IPS-15b (cell line): ENCODE measurements around the gene CNNM4.

Source experiments
- H3K27me3 ChIP-seq: one replicate; pipeline ENCODE4 v1.6.1; 2013; ENCODE audit warnings: low read length; ENCODE audit not compliant: control insufficient read depth, insufficient read depth
- H3K36me3 ChIP-seq: one replicate; pipeline ENCODE4 v1.6.1; 2013; ENCODE audit warnings: low read length; ENCODE audit not compliant: control insufficient read depth, insufficient read depth
- H3K4me1 ChIP-seq: one replicate; pipeline ENCODE4 v1.6.1; 2013; ENCODE audit warnings: mild to moderate bottlenecking, low read length; ENCODE audit not compliant: control insufficient read depth, insufficient read depth
- H3K4me3 ChIP-seq: one replicate; pipeline ENCODE4 v1.5.1; 2013; ENCODE audit warnings: low read depth, low read length
- H3K9ac ChIP-seq: one replicate; pipeline ENCODE4 v1.6.1; 2013; ENCODE audit warnings: low read depth, mild to moderate bottlenecking, low read length
- H3K9me3 ChIP-seq: one replicate; pipeline ENCODE4 v1.6.1; 2013; ENCODE audit warnings: mild to moderate bottlenecking, low read length; ENCODE audit not compliant: control insufficient read depth, insufficient read depth

Gene CNNM4

GRCh38 chr2:96821113-96821675 lies 60.5 kb downstream of the CNNM4 start:
- Histone ChIP-seq H3K27me3 (no peaks in the 10 kb centered on the region), H3K4me3 (no peak overlapping the region), H3K36me3 (peaks cover 18% of the 10 kb centered on the region), H3K4me1 (peaks cover 7% of the 10 kb centered on the region), H3K9me3 (no peaks in the 10 kb centered on the region), H3K9ac (no peak overlapping the region)

- H3K9me3 ChIP-seq = no peaks in the 10 kb centered on the region
- H3K4me1 ChIP-seq = peaks cover 7% of the 10 kb centered on the region
- no peaks in the 10 kb centered on the region for H3K27me3 ChIP-seq
- H3K36me3 ChIP-seq = peaks cover 30% of the 10 kb centered on the region
- no peak overlapping the region for H3K9ac ChIP-seq
- H3K4me3 ChIP-seq = no peak overlapping the region
Measured at GRCh38 chr2:96822786-96823185, 62.1 kb downstream of the CNNM4 start.

- no peak overlapping the region for H3K4me3 ChIP-seq
- no peak overlapping the region for H3K9ac ChIP-seq
- H3K4me1 ChIP-seq = peaks cover 7% of the 10 kb centered on the region
- H3K9me3 ChIP-seq = no peaks in the 10 kb centered on the region
- peaks cover 34% of the 10 kb centered on the region for H3K36me3 ChIP-seq
- no peaks in the 10 kb centered on the region for H3K27me3 ChIP-seq
Measured at GRCh38 chr2:96823198-96823597, 62.5 kb downstream of the CNNM4 start.

GRCh38 chr2:96824079-96824870 lies 63.6 kb downstream of the CNNM4 start:
- peaks cover 42% of the 10 kb centered on the region for H3K36me3 ChIP-seq
- H3K27me3 ChIP-seq = no peaks in the 10 kb centered on the region
- no peaks in the 10 kb centered on the region for H3K9me3 ChIP-seq
- H3K4me3 ChIP-seq = no peak overlapping the region
- no peak overlapping the region for H3K9ac ChIP-seq
- peaks cover 3% of the 10 kb centered on the region for H3K4me1 ChIP-seq

DNA sequence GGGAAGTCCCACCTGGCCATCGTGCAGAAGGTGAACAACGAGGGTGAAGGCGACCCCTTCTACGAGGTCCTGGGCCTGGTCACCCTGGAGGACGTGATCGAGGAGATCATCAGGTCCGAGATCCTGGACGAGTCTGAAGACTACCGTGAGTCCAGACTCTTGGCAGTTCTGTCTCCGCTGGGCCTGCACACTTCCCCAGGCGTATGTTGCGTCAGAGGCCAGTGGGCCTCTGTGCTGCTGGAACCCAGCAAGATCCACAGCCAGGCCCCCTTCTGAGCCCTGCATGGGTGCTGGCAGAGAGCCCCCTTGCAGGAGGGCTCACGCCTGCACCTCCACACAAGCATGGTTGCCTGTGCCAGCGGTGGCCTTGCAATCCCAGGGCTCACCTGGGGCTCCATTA lies 64.4 kb downstream of the CNNM4 start:
- Histone ChIP-seq H3K36me3 (peaks cover 42% of the 10 kb centered on the region), H3K9me3 (no peaks in the 10 kb centered on the region), H3K4me3 (no peak overlapping the region)

DNA sequence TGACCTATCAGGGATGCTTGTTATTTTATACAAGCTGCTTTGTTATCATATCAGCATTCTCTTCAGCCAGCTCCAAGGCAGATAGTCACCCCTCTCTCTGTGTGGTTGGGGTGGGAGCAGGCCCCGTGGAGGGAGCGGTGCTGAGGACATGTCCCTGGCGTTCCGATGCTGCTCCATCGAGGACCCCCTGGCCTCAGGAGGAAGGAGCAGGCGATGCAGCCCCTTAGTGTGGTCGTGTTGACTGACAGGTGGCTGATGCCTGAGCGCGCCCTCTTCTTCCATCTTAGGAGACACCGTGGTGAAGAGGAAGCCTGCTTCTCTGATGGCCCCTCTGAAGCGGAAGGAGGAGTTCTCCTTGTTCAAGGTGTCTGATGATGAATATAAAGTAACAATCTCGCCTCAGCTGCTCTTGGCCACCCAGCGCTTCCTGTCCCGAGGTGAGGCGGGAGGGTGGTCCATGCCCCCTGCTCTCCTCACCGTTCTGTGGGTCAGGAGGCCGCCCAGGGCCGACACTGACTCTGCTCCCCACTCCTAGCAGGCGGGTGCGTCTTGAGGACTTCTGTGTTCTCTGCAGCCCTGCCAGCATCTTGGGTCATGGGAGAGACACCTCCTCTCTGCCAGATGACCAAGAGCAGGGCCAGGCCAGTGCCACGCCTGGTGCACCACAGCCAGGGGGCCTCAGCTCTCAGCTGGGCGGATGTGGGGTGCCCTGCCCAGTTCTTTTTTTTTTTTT lies 66.0 kb downstream of the CNNM4 start:
- no peak overlapping the region for H3K4me3 ChIP-seq
- peaks cover 42% of the 10 kb centered on the region for H3K36me3 ChIP-seq
- H3K4me1 ChIP-seq = no peaks in the 10 kb centered on the region
- no peaks in the 10 kb centered on the region for H3K9me3 ChIP-seq
- no peaks in the 10 kb centered on the region for H3K27me3 ChIP-seq
- H3K9ac ChIP-seq = no peak overlapping the region

More for the DNA sequence above, 64.4 kb downstream of the CNNM4 start:
- no peak overlapping the region for H3K9ac ChIP-seq
- peaks cover 3% of the 10 kb centered on the region for H3K4me1 ChIP-seq
- H3K27me3 ChIP-seq = no peaks in the 10 kb centered on the region

GRCh38 chr2:96828436-96828835 lies 67.7 kb downstream of the CNNM4 start:
- H3K9ac ChIP-seq = no peak overlapping the region
- H3K9me3 ChIP-seq = no peaks in the 10 kb centered on the region
- H3K27me3 ChIP-seq = no peaks in the 10 kb centered on the region
- peaks cover 42% of the 10 kb centered on the region for H3K36me3 ChIP-seq
- peaks cover 7% of the 10 kb centered on the region for H3K4me1 ChIP-seq
- no peak overlapping the region for H3K4me3 ChIP-seq

DNA sequence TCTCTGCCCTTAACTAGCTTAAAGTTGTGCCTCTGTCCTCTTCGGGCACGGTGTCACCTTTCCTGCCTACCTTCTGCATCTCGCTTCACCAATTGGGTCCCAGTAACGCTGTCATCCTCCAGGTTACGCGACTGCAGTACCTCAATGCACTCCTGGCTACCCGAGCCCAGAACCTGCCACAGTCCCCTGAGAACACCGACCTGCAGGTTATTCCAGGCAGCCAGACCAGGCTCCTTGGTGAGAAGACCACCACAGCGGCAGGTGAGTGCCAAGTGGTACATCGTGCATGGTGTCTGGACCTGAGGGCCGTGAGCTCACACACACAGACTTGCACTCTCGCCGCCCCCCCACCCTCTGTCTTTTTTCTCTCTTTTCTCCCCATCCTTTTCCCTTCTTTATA lies 68.2 kb downstream of the CNNM4 start:
- H3K36me3 ChIP-seq = peaks cover 42% of the 10 kb centered on the region
- H3K4me1 ChIP-seq = peaks cover 7% of the 10 kb centered on the region
- no peak overlapping the region for H3K4me3 ChIP-seq
- H3K27me3 ChIP-seq = no peaks in the 10 kb centered on the region
- no peaks in the 10 kb centered on the region for H3K9me3 ChIP-seq
- H3K9ac ChIP-seq = no peak overlapping the region

GRCh38 chr2:96830044-96830562 lies 69.4 kb downstream of the CNNM4 start:
- Histone ChIP-seq H3K27me3 (no peaks in the 10 kb centered on the region), H3K4me1 (peaks cover 7% of the 10 kb centered on the region), H3K9ac (no peak overlapping the region), H3K36me3 (peaks cover 40% of the 10 kb centered on the region), H3K4me3 (no peak overlapping the region), H3K9me3 (no peaks in the 10 kb centered on the region)

DNA sequence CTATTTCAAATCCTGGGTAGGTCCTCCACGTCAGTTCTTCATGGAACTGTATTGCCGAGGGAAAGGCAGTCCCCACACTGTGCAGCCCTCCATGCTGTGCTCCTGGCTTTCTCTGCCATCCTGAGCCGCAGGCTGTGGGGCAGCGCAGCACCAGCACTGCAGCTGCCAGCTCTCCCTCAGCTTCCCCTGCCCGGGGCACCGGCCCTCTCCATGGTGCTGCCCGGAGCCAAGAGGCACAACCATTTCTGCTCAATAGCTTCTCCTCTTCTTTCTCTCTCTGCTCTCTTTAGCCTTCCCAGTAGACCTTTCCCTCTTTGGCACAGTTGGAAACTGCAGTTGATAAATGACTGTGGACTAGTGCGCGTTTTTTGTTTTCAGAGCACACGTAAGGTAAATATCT lies 71.0 kb downstream of the CNNM4 start:
- Histone ChIP-seq H3K9me3 (no peaks in the 10 kb centered on the region), H3K9ac (no peak overlapping the region), H3K4me3 (no peak overlapping the region), H3K36me3 (peaks cover 27% of the 10 kb centered on the region), H3K27me3 (no peaks in the 10 kb centered on the region), H3K4me1 (peaks cover 7% of the 10 kb centered on the region)

DNA sequence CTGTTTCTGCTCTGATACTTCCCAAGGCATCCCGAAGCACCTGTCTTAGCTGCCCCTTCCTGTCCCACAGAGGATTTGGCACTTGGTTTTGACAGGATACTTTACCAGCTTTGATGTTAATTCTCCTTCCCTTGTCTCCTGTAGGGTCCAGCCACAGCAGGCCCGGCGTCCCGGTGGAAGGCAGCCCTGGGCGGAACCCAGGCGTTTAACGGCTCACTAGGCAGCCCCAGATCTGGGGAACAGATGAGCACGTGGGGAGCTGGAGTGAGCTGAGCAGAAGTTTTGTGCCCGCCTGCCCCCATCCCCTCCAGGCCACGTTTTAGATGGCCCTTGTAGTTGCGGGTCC lies 71.7 kb downstream of the CNNM4 start:
- Histone ChIP-seq H3K9me3 (no peaks in the 10 kb centered on the region), H3K4me3 (peak overlapping the region; percentile 6), H3K9ac (no peak overlapping the region), H3K4me1 (peaks cover 7% of the 10 kb centered on the region), H3K36me3 (peaks cover 22% of the 10 kb centered on the region), H3K27me3 (no peaks in the 10 kb centered on the region)
